Endothelial cell of umbilical vein (primary cell): ENCODE results near the gene MS4A3.
A peak's percentile ranks its signal among the peaks of the same experiment; 100 is the strongest.
"Not testable (repeated sequence)": the region's sequence is repeated elsewhere in the genome, so short reads cannot be mapped to it uniquely, and the experiment has no call there.

Experiments
- JUN ChIP-seq: IDR thresholded peaks from 2 replicates; pipeline ENCODE4 v1.6.1; 2011; ENCODE audit warnings: borderline replicate concordance, low read depth; ENCODE audit not compliant: insufficient read length, insufficient read depth
- POLR2A ChIP-seq: IDR thresholded peaks from 2 replicates; pipeline ENCODE4 v1.6.1; 2012; ENCODE audit warnings: low read depth, mild to moderate bottlenecking, control low read depth, low read length
- POLR2AphosphoS5 ChIP-seq: IDR thresholded peaks from 2 replicates; pipeline ENCODE4 v1.6.1; 2012; ENCODE audit warnings: low read depth, mild to moderate bottlenecking, control low read depth, low read length, moderate library complexity; ENCODE audit not compliant: insufficient read depth
- TF ChIP-seq, protein P1 (sequence below), 2 donors: IDR thresholded peaks; 1 replicate in 1 of 2; 2 replicates in 1 of 2; pipeline ENCODE4 v1.5.1; 2011; ENCODE audit warnings: low read length in 2 of 2, mild to moderate bottlenecking in 2 of 2, moderate library complexity in 2 of 2, control low read depth in 1 of 2, inconsistent platforms in 1 of 2, low read depth in 1 of 2; ENCODE audit not compliant: insufficient read depth in 1 of 2; ENCODE audit errors: extremely low read depth in 1 of 2

DNA sequence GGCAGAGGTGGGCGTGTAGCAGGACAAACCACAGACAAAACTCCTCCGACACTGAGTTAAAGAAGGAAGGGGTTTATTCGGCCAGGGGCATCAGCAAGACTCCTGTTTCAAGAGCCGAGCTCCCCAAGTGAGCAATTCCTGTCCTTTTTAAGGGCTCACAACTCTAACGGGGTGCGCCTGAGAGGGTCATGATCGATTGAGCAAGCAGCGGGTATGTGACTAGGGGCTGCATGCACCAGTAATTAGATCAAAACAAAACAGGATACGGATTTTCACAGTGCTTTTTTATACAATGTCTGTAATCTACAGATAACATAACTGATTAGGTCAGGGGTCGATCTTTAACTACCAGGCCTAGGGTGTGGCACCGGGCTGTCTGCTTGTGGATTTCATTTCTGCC is 44.9 kb downstream of the MS4A3 start:
- TF ChIP-seq, protein P1, sequence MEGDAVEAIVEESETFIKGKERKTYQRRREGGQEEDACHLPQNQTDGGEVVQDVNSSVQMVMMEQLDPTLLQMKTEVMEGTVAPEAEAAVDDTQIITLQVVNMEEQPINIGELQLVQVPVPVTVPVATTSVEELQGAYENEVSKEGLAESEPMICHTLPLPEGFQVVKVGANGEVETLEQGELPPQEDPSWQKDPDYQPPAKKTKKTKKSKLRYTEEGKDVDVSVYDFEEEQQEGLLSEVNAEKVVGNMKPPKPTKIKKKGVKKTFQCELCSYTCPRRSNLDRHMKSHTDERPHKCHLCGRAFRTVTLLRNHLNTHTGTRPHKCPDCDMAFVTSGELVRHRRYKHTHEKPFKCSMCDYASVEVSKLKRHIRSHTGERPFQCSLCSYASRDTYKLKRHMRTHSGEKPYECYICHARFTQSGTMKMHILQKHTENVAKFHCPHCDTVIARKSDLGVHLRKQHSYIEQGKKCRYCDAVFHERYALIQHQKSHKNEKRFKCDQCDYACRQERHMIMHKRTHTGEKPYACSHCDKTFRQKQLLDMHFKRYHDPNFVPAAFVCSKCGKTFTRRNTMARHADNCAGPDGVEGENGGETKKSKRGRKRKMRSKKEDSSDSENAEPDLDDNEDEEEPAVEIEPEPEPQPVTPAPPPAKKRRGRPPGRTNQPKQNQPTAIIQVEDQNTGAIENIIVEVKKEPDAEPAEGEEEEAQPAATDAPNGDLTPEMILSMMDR (IDR thresholded peaks at IDR 0.05; ENCODE audit: extremely low read depth in 1 of 2, insufficient read depth in 1 of 2, low read depth in 1 of 2, low read length in 2 of 2), result not testable (repeated sequence)
- TF ChIP-seq POLR2A, result peak; percentile 57
- not testable (repeated sequence) for TF ChIP-seq POLR2AphosphoS5, JUN
